ENCODE measurements around the gene VOPP1.

VOPP1 gene

DNA sequence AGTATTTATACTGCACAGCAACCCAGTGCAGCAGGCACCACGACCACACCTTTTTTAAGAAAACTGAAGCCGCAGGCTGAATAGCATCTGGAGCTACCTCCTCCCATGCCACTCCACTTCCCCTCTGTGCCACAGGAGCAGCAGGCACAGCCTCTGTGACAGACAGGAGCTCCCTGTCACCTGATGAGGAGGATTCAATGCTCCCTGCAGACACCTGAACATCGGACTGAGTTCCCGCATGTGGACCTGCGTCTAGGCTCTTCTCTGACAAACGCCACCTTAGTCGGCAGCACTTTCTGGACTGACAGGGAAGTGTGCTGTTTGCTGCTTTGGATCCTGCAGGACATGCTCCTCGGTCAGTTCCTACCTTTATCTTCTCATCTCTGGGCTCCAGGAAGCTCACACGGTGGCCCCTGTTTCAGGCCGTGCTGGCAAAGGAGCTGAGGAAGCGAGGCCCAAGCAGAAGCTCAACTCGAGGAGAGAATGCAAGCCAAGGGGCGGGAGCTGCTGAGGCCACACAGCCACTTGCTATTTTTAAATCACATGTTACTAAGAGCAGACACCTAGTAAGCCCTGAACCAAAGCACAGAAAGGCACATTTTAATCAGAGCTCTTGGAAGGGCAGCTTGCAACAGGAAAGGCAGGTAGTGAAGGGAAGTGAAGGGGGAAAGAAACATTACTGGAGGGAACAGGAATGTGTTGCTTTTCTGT, 56.6 kb downstream of the VOPP1 start:
- Histone ChIP-seq H2AFZ (ENCODE audit: low read depth, low read length, severe bottlenecking) (no peak overlapping the region), H3K9ac (ENCODE audit: low read length) (peak overlapping the region; percentile 8; the same call in 1 of the 2 replicates), H3K9me2 (replicated peaks; ENCODE audit: insufficient read depth, low read length) (no peaks in the 10 kb centered on the region), H3K27me3 (ENCODE audit: low read length) (no peaks in the 10 kb centered on the region), H3F3A (ENCODE audit: insufficient read depth) (0 out of 2 replicates have a peak, but pooled peaks cover 4% of the 10 kb centered on the region), H4K20me1 (ENCODE audit: low read depth, low read length) (no peaks in the 10 kb centered on the region), H3K4me3 (ENCODE audit: insufficient read depth, low read length, poor library complexity, severe bottlenecking) (no peak overlapping the region), H3K36me3 (ENCODE audit: low read length) (no peaks in the 10 kb centered on the region), H3K9me3 (ENCODE audit: insufficient read depth, low read length) (no peaks in the 10 kb centered on the region), H3K79me2 (ENCODE audit: insufficient read depth, low read length) (peaks cover 3% of the 10 kb centered on the region; the same call in 1 of the 2 replicates), H3K27ac (ENCODE audit: low read depth, low read length) (peak overlapping the region; percentile 41), H3K4me2 (ENCODE audit: low read depth, low read length, poor library complexity, severe bottlenecking) (peak overlapping the region; percentile 43)
- TF ChIP-seq EZH2phosphoT487 (conservative IDR thresholded peaks at IDR 0.05; ENCODE audit: low read length) (no peak), CTCF (IDR thresholded peaks at IDR 0.05; ENCODE audit: insufficient read depth, low read length, poor library complexity, severe bottlenecking) (no peak)

DNA sequence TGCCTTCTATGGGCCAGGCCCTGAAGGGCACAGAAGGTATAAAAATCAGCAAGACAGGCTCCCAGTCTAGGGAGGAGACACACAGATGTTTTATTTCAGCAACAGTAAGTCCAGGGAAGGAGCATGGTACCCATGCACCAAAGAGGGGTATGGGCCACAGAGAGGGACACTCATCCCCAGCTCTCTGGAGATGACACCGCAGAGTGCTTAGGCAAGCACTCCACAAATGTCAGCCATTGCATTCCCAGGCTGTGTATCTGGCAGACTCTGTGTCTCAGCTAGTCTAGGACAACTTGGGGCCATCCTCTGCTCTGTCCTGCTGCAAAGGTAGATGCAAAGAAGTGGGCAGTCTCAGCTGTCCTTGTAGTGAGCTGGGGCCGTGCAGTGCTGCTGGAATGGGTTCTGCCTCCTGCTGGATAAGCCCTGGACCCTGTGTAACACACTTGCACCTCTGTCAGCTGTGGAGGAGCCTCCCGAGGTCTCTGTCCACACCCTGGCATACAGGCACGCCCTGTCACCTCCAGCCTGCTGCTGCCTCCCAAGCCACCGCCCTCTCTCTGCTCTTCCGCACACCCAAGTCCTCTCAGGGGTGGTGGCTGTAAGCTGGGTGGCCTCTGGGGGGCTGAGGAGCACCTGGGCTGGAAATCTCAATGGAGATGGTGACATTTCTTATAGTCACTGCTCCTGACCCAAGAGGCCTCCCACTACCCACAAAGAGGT, 57.6 kb downstream of the VOPP1 start:
- Histone ChIP-seq H3K27me3 (ENCODE audit: low read length) (no peaks in the 10 kb centered on the region), H3K4me3 (ENCODE audit: insufficient read depth, low read length, poor library complexity, severe bottlenecking) (no peak overlapping the region), H3F3A (ENCODE audit: insufficient read depth) (0 out of 2 replicates have a peak, but pooled peaks cover 4% of the 10 kb centered on the region), H3K27ac (ENCODE audit: low read depth, low read length) (no peak overlapping the region), H2AFZ (ENCODE audit: low read depth, low read length, severe bottlenecking) (no peak overlapping the region), H3K79me2 (ENCODE audit: insufficient read depth, low read length) (peaks cover 5% of the 10 kb centered on the region; the same call in 1 of the 2 replicates), H3K36me3 (ENCODE audit: low read length) (no peaks in the 10 kb centered on the region), H3K9ac (ENCODE audit: low read length) (no peak overlapping the region), H3K4me2 (ENCODE audit: low read depth, low read length, poor library complexity, severe bottlenecking) (no peak overlapping the region), H4K20me1 (ENCODE audit: low read depth, low read length) (no peaks in the 10 kb centered on the region), H3K9me2 (replicated peaks; ENCODE audit: insufficient read depth, low read length) (no peaks in the 10 kb centered on the region), H3K9me3 (ENCODE audit: insufficient read depth, low read length) (no peaks in the 10 kb centered on the region)
- TF ChIP-seq CTCF (IDR thresholded peaks at IDR 0.05; ENCODE audit: insufficient read depth, low read length, poor library complexity, severe bottlenecking) (no peak), EZH2phosphoT487 (conservative IDR thresholded peaks at IDR 0.05; ENCODE audit: low read length) (no peak)

DNA sequence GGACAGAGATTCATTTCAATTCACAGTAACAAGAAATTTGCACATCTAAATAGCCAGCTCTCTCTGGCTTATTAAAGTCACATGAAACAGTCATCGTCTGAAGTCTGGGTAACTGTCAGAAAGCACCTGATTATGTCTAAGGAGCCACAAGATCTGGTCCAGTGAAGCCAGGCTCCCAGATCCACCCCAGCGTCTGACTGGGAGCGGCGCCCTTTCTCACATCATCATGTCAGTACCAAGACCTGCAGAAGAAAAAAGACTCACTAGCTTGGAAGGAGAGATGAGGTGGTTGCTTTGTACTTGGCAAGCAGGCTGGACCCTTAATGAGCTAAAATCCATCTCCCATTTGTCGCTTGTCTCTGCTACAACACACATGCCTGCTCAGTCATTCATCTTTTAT, 58.4 kb downstream of the VOPP1 start:
- Histone ChIP-seq H3K36me3 (ENCODE audit: low read length) (no peaks in the 10 kb centered on the region), H3K4me2 (ENCODE audit: low read depth, low read length, poor library complexity, severe bottlenecking) (no peak overlapping the region), H3K9me3 (ENCODE audit: insufficient read depth, low read length) (no peaks in the 10 kb centered on the region), H3K27ac (ENCODE audit: low read depth, low read length) (no peak overlapping the region), H3F3A (ENCODE audit: insufficient read depth) (0 out of 2 replicates have a peak, but pooled peaks cover 4% of the 10 kb centered on the region), H3K27me3 (ENCODE audit: low read length) (no peaks in the 10 kb centered on the region), H4K20me1 (ENCODE audit: low read depth, low read length) (no peaks in the 10 kb centered on the region), H3K9ac (ENCODE audit: low read length) (no peak overlapping the region), H3K4me3 (ENCODE audit: insufficient read depth, low read length, poor library complexity, severe bottlenecking) (no peak overlapping the region), H2AFZ (ENCODE audit: low read depth, low read length, severe bottlenecking) (no peak overlapping the region), H3K79me2 (ENCODE audit: insufficient read depth, low read length) (0 out of 2 replicates have a peak, but pooled peaks cover 9% of the 10 kb centered on the region), H3K9me2 (replicated peaks; ENCODE audit: insufficient read depth, low read length) (no peaks in the 10 kb centered on the region)
- TF ChIP-seq EZH2phosphoT487 (conservative IDR thresholded peaks at IDR 0.05; ENCODE audit: low read length): no peak
- TF ChIP-seq CTCF (IDR thresholded peaks at IDR 0.05; ENCODE audit: insufficient read depth, low read length, poor library complexity, severe bottlenecking): no peak
